Measurements from ENCODE around the gene LHPP. TPM values are rescaled to one million over a fixed set of nuclear protein-coding genes. Genes with fewer than 3 reads are reported as not detected.

Gene LHPP
- total RNA-seq, 1 donor: 12.5 TPM

GRCh38 chr10:124419635-124420034, 42.0 kb upstream of the LHPP start:
- no peak for DNase-seq (ENCODE audit: low read depth)
- TF ChIP-seq CTCF (IDR thresholded peaks at IDR 0.05; ENCODE audit: insufficient read depth, low read depth, low read length): no peak
- H3K4me3 ChIP-seq (ENCODE audit: low read depth, low read length): no peak overlapping the region

- DNase-seq (ENCODE audit: low read depth): no peak
- H3K4me3 ChIP-seq (ENCODE audit: low read depth, low read length): no peak overlapping the region
- no peak for TF ChIP-seq CTCF (IDR thresholded peaks at IDR 0.05; ENCODE audit: insufficient read depth, low read depth, low read length)
Measured at GRCh38 chr10:124420254-124420653, 41.4 kb upstream of the LHPP start.

GRCh38 chr10:124422742-124423141, 38.9 kb upstream of the LHPP start:
- no peak overlapping the region for H3K4me3 ChIP-seq (ENCODE audit: low read depth, low read length)
- DNase-seq (ENCODE audit: low read depth): no peak
- no peak for TF ChIP-seq CTCF (IDR thresholded peaks at IDR 0.05; ENCODE audit: insufficient read depth, low read depth, low read length)

- TF ChIP-seq CTCF (IDR thresholded peaks at IDR 0.05; ENCODE audit: insufficient read depth, low read depth, low read length): no peak
- H3K4me3 ChIP-seq (ENCODE audit: low read depth, low read length): no peak overlapping the region
- no peak for DNase-seq (ENCODE audit: low read depth)
Measured at GRCh38 chr10:124423813-124424212, 37.8 kb upstream of the LHPP start.

GRCh38 chr10:124425227-124425962, 36.2 kb upstream of the LHPP start:
- no peak for DNase-seq (ENCODE audit: low read depth)
- no peak for TF ChIP-seq CTCF (IDR thresholded peaks at IDR 0.05; ENCODE audit: insufficient read depth, low read depth, low read length)
- no peak overlapping the region for H3K4me3 ChIP-seq (ENCODE audit: low read depth, low read length)

- no peak overlapping the region for H3K4me3 ChIP-seq (ENCODE audit: low read depth, low read length)
- DNase-seq (ENCODE audit: low read depth): no peak
- no peak for TF ChIP-seq CTCF (IDR thresholded peaks at IDR 0.05; ENCODE audit: insufficient read depth, low read depth, low read length)
Measured at GRCh38 chr10:124428207-124428777, 33.3 kb upstream of the LHPP start.

Measured in fibroblast of villous mesenchyme (primary cell).